Kidney epithelial cell (primary cell): ENCODE measurements around the gene ELOVL3. TPM values are rescaled to one million over a fixed set of nuclear protein-coding genes. Genes with fewer than 3 reads are reported as not detected.

Experiments used
- DNase-seq: peaks from one replicate; pipeline ENCODE4 v3.0.0-alpha.2; 2010; ENCODE audit warnings: low read depth
- H3K27me3 ChIP-seq: 2 replicates; pipeline ENCODE4 v1.6.0; 2011; ENCODE audit warnings: low read length; ENCODE audit not compliant: control insufficient read depth, insufficient read depth
- H3K36me3 ChIP-seq: 2 replicates; pipeline ENCODE4 v1.5.1; 2011; ENCODE audit warnings: low read length; ENCODE audit not compliant: control insufficient read depth, insufficient read depth
- H3K4me3 ChIP-seq: 2 replicates; pipeline ENCODE4 v1.5.1; 2011; ENCODE audit warnings: low read depth, mild to moderate bottlenecking, control low read depth, low read length
- CTCF ChIP-seq: IDR thresholded peaks from 2 replicates; pipeline ENCODE4 v1.5.1; 2011; ENCODE audit warnings: mild to moderate bottlenecking, moderate library complexity, low read length, control low read depth, inconsistent platforms; ENCODE audit not compliant: insufficient read depth, poor library complexity, severe bottlenecking
- total RNA-seq: library from RNA; depleted of rRNA; stranded (reverse); fragments of >200 nt; gene quantifications from 2 replicates; pipeline ENCODE4 v1.2.3, GENCODE V29; 2015

Gene ELOVL3
- total RNA-seq, 1 donor from 2014 or later: 1.1 TPM

DNA sequence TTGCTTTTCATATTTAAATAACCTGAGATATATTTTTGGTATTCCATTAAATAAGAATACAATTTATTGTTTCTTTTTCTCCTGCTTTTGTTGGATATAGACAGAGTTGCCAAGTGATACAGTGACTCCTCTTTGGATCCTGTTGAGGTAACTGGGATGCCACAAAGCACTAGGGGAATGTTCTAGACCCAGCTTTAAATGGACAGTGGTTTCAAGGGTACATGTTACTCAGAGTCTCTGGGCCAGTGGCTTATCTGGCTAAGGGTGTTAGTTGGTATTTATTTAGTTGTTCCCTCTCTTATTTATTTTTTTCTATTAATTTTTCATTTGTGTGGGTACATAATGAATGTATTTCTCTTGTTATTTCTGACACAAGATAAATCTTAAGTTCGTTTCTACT lies 28.3 kb downstream of the ELOVL3 start:
- TF ChIP-seq CTCF: no peak
- Histone ChIP-seq H3K36me3 (no peaks in the 10 kb centered on the region), H3K4me3 (no peak overlapping the region), H3K27me3 (no peaks in the 10 kb centered on the region)
- no peak for DNase-seq

DNA sequence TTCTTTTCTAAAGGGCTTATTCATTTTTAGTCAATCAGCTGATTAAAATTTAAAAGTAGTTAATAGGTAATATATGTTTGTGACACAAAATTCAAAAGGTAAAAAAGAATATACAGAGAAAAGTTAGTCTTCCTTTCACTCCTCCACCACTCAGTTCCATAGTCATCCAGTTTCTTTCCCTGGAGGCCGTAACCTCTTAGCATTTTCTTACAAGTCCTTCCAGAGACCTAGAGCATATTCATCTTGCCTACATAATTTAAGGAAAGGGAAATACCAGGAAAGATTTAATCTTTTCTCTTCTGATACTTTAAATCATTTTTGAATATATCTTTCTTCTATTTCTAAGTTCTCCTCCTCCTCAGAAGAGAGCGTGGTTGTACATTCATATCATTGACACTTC lies 29.3 kb downstream of the ELOVL3 start:
- no peaks in the 10 kb centered on the region for H3K36me3 ChIP-seq
- H3K4me3 ChIP-seq: no peak overlapping the region
- no peaks in the 10 kb centered on the region for H3K27me3 ChIP-seq
- no peak for DNase-seq
- TF ChIP-seq CTCF: no peak

GRCh38 chr10:102261196-102261595 lies 35.1 kb downstream of the ELOVL3 start:
- TF ChIP-seq CTCF: no peak
- H3K4me3 ChIP-seq: no peak overlapping the region
- no peaks in the 10 kb centered on the region for H3K27me3 ChIP-seq
- H3K36me3 ChIP-seq: no peaks in the 10 kb centered on the region
- DNase-seq: no peak

DNA sequence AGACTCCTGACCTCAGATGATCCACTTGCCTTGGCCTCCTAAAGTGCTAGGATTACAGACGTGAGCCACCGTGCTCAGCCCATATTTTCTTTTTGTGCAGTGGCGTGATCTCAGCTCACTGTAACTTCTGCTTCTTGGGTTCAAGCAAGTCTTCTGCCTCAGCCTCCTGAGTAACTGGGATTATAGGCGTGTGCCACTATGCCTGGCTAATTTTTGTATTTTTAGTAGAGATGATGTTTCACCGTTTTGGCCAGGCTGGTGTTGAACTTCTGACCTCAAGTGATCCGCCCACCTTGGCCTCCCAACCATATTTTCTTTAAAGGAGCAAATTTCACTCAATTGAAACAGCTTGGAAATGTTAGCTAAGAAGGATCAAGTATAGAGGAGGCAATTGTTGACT lies 35.7 kb downstream of the ELOVL3 start:
- H3K36me3 ChIP-seq: no peaks in the 10 kb centered on the region

GRCh38 chr10:102262744-102263370 lies 36.8 kb downstream of the ELOVL3 start:
- no peak for DNase-seq
- no peak for TF ChIP-seq CTCF
- Histone ChIP-seq H3K4me3 (no peak overlapping the region), H3K36me3 (no peaks in the 10 kb centered on the region), H3K27me3 (no peaks in the 10 kb centered on the region)

More for the DNA sequence above, 35.7 kb downstream of the ELOVL3 start:
- no peak for DNase-seq
- no peaks in the 10 kb centered on the region for H3K27me3 ChIP-seq
- no peak overlapping the region for H3K4me3 ChIP-seq
- TF ChIP-seq CTCF: no peak

DNA sequence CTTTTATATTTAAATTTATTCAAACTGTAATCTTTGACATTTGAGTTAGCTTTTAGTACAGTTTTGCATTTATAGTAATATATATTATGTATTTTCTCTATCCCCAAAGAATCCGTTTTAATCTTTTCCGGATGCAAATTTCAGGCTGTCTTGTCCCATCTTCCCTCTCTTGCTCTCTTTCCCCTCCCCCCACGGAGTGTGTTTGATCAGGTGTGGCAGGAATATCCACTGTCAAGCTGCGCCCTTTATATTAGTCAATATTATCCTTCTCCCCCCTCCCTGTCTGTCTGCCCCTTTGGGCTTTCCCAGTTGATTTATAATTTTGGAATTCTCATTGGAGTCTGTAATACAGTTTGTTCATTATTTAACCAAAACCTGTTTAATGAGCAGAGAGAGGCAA lies 38.3 kb downstream of the ELOVL3 start:
- no peak overlapping the region for H3K4me3 ChIP-seq
- no peaks in the 10 kb centered on the region for H3K36me3 ChIP-seq
- DNase-seq: no peak
- no peaks in the 10 kb centered on the region for H3K27me3 ChIP-seq
- TF ChIP-seq CTCF: no peak
